OCI-LY3 (cell line): ENCODE results near the gene TNFRSF4.

Source experiments
- H2AFZ ChIP-seq: fragments of 200-600, 300-600 bp; shearing (Covaris generic); 2 replicates; pipeline ENCODE4 v1.6.0; 2014; ENCODE audit warnings: antibody characterized with exemption, low read depth, low read length
- H3K27ac ChIP-seq: fragments of 200-600, 300-600 bp; sonication (generic); 2 replicates; pipeline ENCODE4 v1.5.1; 2014; ENCODE audit warnings: mild to moderate bottlenecking, low read length, moderate library complexity, mixed read lengths
- H3K27me3 ChIP-seq: fragments of 200-600, 300-600 bp; sonication (generic); 2 replicates; pipeline ENCODE4 v1.6.1; 2014; ENCODE audit warnings: low read depth, low read length, mixed read lengths
- H3K36me3 ChIP-seq: fragments of 200-600, 300-600 bp; sonication (generic); replicated peaks from 2 replicates; pipeline ENCODE3; 2014; ENCODE audit warnings: low read depth, low read length, mixed read lengths
- H3K4me1 ChIP-seq: fragments of 300-600, 200-600 bp; sonication (generic); 2 replicates; pipeline ENCODE4 v1.6.1; 2014; ENCODE audit warnings: low read length, mixed read lengths
- H3K4me2 ChIP-seq: fragments of 200-600, 300-600 bp; sonication (generic); 2 replicates; pipeline ENCODE4 v1.6.1; 2014; ENCODE audit warnings: low read length, mixed read lengths
- H3K4me3 ChIP-seq: fragments of 300-600, 200-600 bp; sonication (generic); 2 replicates; pipeline ENCODE4 v1.5.1; 2014; ENCODE audit warnings: antibody characterized with exemption, mild to moderate bottlenecking, low read length, moderate library complexity
- H3K79me2 ChIP-seq: fragments of 300-600, 200-600 bp; shearing (Covaris generic); 2 replicates; pipeline ENCODE4 v1.6.1; 2014; ENCODE audit warnings: mild to moderate bottlenecking, low read length, mixed read lengths
- H3K9ac ChIP-seq: fragments of 300-600, 200-600 bp; shearing (Covaris generic); 2 replicates; pipeline ENCODE4 v1.6.0; 2014; ENCODE audit warnings: mild to moderate bottlenecking, low read length, moderate library complexity
- H3K9me3 ChIP-seq: fragments of 200-600, 300-600 bp; shearing (Covaris generic); 2 replicates; pipeline ENCODE4 v1.6.1; 2014; ENCODE audit warnings: low read length, mixed read lengths; ENCODE audit not compliant: insufficient read depth
- H4K20me1 ChIP-seq: fragments of 200-600, 300-600 bp; sonication (generic); 2 replicates; pipeline ENCODE4 v1.6.1; 2016; ENCODE audit warnings: low read length, mixed read lengths; ENCODE audit not compliant: insufficient read depth
- EZH2phosphoT487 ChIP-seq: fragments of 200-600 bp; shearing (Covaris generic); IDR thresholded peaks from 2 replicates; pipeline ENCODE4 v1.6.1; 2018; ENCODE audit warnings: antibody characterized with exemption, mixed run types, low read depth
- TF ChIP-seq, protein P1 (sequence below): fragments of 200-600, 300-600 bp; sonication (generic); IDR thresholded peaks from 2 replicates; pipeline ENCODE4 v1.5.1; 2014; ENCODE audit warnings: antibody characterized with exemption, low read length, low read depth

TNFRSF4 gene

DNA sequence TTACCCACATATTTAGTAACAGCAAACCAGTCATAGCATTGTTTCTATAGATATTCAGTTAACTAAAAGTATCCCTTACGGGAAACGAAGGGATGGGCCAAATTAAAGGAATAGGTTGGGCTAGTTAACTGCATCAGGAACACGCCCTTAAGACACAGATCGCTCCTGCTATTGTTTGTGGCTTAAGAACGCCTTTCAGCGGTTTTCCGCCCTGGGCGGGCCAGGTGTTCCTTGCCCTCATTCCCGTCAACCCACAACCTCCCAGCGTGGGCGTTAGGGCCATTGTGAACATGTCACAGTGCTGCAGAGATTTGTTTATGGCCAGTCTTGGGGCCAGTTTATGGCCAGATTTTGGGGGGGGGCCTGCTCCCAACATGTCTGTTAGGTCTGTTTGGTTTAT, 22.2 kb downstream of the TNFRSF4 start:
- no peaks in the 10 kb centered on the region for H3K36me3 ChIP-seq
- H3K9ac ChIP-seq, result no peak overlapping the region
- no peaks in the 10 kb centered on the region for H4K20me1 ChIP-seq
- no peak overlapping the region for H3K4me3 ChIP-seq
- no peak overlapping the region for H3K4me2 ChIP-seq
- no peak overlapping the region for H3K27ac ChIP-seq
- no peak overlapping the region for H2AFZ ChIP-seq
- no peaks in the 10 kb centered on the region for H3K4me1 ChIP-seq
- H3K79me2 ChIP-seq, result no peaks in the 10 kb centered on the region
- TF ChIP-seq, protein P1, sequence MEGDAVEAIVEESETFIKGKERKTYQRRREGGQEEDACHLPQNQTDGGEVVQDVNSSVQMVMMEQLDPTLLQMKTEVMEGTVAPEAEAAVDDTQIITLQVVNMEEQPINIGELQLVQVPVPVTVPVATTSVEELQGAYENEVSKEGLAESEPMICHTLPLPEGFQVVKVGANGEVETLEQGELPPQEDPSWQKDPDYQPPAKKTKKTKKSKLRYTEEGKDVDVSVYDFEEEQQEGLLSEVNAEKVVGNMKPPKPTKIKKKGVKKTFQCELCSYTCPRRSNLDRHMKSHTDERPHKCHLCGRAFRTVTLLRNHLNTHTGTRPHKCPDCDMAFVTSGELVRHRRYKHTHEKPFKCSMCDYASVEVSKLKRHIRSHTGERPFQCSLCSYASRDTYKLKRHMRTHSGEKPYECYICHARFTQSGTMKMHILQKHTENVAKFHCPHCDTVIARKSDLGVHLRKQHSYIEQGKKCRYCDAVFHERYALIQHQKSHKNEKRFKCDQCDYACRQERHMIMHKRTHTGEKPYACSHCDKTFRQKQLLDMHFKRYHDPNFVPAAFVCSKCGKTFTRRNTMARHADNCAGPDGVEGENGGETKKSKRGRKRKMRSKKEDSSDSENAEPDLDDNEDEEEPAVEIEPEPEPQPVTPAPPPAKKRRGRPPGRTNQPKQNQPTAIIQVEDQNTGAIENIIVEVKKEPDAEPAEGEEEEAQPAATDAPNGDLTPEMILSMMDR, result no peak
- TF ChIP-seq EZH2phosphoT487, result no peak
- H3K9me3 ChIP-seq, result 0 out of 2 replicates have a peak, but pooled peaks cover 5% of the 10 kb centered on the region
- peaks cover 16% of the 10 kb centered on the region for H3K27me3 ChIP-seq

DNA sequence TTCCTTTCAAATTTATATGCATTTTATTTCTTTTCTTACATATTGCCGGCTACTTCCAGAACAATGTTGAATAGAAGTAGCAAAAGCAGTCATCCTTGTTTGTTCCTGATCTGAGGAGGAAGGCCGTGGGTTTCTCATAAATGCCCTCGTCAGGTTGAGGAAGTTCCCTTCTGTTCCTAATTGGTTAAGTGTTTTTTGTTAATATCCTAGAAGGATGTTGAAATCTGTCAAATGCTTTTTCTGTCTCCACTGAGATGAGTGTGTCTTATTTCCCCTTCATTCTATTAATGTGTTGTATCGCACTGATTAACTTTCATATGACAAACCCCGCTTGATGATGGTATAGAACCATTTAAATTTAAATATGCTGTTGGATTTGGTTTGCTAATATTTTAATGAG, 24.8 kb downstream of the TNFRSF4 start:
- Histone ChIP-seq H3K4me3 (no peak overlapping the region), H3K79me2 (no peaks in the 10 kb centered on the region), H4K20me1 (no peaks in the 10 kb centered on the region), H3K27ac (no peak overlapping the region), H3K36me3 (no peaks in the 10 kb centered on the region), H3K9ac (no peak overlapping the region), H3K9me3 (no peaks in the 10 kb centered on the region), H3K4me1 (no peaks in the 10 kb centered on the region), H2AFZ (no peak overlapping the region), H3K27me3 (peaks cover 12% of the 10 kb centered on the region), H3K4me2 (no peak overlapping the region)
- TF ChIP-seq EZH2phosphoT487, result no peak
- TF ChIP-seq, protein P1, result no peak

DNA sequence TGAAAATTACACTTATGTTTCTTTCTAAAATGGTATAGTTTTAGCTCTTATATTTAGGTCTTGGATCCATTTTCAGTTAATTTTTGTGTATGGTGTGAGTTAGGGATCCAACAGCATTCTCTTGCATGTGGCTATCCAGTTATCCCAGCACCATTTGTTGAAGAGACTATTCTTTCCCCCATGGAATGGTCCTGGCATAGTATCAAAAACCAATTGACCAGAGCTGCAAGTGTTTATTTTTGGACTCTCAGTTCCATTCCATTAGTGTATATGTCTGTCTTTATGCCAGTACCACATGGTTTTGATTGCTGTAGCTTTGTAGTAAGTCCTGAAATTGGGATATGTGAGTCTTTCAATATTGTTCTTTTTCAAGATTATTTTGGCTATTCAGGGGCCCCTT, 26.0 kb downstream of the TNFRSF4 start:
- TF ChIP-seq EZH2phosphoT487, result no peak
- TF ChIP-seq, protein P1, result no peak
- no peaks in the 10 kb centered on the region for H3K79me2 ChIP-seq
- no peak overlapping the region for H2AFZ ChIP-seq
- H3K4me3 ChIP-seq, result no peak overlapping the region
- H3K4me2 ChIP-seq, result no peak overlapping the region
- H3K36me3 ChIP-seq, result no peaks in the 10 kb centered on the region
- no peaks in the 10 kb centered on the region for H4K20me1 ChIP-seq
- no peak overlapping the region for H3K9ac ChIP-seq
- H3K4me1 ChIP-seq, result no peaks in the 10 kb centered on the region
- peaks cover 12% of the 10 kb centered on the region for H3K27me3 ChIP-seq
- H3K9me3 ChIP-seq, result no peaks in the 10 kb centered on the region
- H3K27ac ChIP-seq, result no peak overlapping the region

DNA sequence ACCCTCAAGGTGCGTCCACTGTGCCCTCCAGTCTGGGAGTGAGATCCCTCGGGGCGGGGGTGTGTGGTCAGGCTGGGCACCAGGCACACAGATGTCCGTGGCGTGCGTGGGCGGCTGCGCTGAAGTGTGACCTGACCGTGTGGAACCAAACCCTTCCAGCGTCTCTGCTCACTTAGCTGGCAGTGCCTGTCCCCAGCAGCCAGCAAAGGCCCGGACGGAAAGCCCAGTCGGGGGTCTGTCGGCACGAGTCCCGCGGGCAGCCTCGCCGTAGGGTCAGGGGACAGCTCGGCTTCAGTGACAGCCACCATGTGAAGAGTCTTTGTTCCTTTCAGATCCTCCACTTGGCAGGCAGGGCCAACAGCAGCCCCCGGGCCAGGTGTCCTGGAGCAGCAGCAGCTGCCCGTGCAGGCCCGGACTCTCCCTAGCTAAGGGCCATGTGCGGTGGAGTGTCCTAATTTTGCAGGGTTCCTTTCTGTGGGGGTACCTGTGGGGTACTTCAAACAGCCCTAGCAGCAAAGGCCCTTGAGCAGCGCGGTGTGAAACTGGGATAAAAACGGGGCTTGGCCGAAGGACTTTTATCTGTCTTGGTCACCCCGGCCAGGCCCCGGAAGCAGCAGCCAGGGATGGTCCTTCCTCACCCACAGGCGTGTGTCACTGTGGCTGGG, 28.7 kb downstream of the TNFRSF4 start:
- Histone ChIP-seq H3K9me3 (no peaks in the 10 kb centered on the region), H3K27me3 (peaks cover 12% of the 10 kb centered on the region), H3K4me3 (no peak overlapping the region), H4K20me1 (no peaks in the 10 kb centered on the region), H3K79me2 (no peaks in the 10 kb centered on the region), H3K4me2 (no peak overlapping the region), H3K36me3 (no peaks in the 10 kb centered on the region), H3K9ac (no peak overlapping the region), H3K27ac (no peak overlapping the region), H3K4me1 (no peaks in the 10 kb centered on the region), H2AFZ (no peak overlapping the region)
- TF ChIP-seq, protein P1, result no peak
- TF ChIP-seq EZH2phosphoT487, result no peak
